Sigmoid colon (tissue), 4 donors: Measurements from ENCODE around the gene TUFM.

ENCODE experiments used
- POLR2A ChIP-seq, 2 donors: fragments of 450-650 bp; IDR thresholded peaks; one replicate each; pipeline ENCODE4 v1.6.1; 2016; ENCODE audit warnings: antibody characterized with exemption in 2 of 2, mild to moderate bottlenecking in 2 of 2, moderate library complexity in 2 of 2
- POLR2AphosphoS5 ChIP-seq, 4 donors: sonication (generic); formaldehyde crosslinking; IDR thresholded peaks; one replicate each; pipeline ENCODE4 v1.6.1; 2017; ENCODE audit warnings: antibody characterized with exemption in 4 of 4

- TF ChIP-seq POLR2AphosphoS5 (IDR thresholded peaks at IDR 0.05): peak; percentile 65 to 77 (median 74)
- TF ChIP-seq POLR2A (IDR thresholded peaks at IDR 0.05): peak; percentile 7 to 36
These were observed 22.1 kb downstream of the TUFM start for GRCh38 chr16:28823873-28824716.
